ENCODE measurements around the gene DOCK3.
"Not testable (repeated sequence)": the region's sequence is repeated elsewhere in the genome, so short reads cannot be mapped to it uniquely, and the experiment has no call there.

DOCK3 gene

DNA sequence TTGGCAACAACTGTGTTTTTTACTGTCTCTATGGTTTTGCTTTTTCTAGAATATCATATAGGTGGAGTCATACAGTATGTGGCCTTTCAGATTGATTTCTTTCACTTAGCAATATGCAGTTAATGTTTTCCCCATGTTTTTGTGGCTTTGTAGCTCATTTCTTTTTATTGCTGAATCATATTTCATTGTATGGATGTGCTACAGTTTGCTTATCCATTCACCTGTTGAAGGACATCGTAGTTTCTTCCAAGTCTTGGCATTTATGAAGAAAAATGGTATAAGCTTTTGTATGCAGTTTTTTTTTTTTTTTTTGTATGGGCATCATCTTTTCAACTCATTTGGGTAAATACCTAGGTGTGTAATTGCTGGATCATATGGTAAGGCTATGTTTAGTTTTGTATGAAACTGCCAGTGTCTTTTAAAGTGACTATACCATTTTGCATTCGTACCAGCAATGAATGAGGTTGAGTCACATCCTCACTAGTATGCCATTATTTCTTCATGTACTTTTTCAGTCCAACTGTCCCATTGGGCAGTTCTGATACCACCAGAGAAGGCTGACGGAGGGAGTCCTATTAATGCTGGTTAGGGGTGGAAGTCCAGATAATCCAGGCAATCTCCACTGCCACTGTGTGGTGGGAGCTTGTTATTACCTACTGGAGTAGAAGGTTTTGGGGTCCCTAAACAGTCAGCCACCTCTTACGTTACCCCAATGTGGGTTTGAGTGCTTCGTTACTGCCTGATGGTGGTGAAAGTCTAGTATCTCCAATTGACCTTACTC is 210.5 kb downstream of the DOCK3 start:
- DNase-seq = peak in 1 of 4 experiments; percentile 2

DNA sequence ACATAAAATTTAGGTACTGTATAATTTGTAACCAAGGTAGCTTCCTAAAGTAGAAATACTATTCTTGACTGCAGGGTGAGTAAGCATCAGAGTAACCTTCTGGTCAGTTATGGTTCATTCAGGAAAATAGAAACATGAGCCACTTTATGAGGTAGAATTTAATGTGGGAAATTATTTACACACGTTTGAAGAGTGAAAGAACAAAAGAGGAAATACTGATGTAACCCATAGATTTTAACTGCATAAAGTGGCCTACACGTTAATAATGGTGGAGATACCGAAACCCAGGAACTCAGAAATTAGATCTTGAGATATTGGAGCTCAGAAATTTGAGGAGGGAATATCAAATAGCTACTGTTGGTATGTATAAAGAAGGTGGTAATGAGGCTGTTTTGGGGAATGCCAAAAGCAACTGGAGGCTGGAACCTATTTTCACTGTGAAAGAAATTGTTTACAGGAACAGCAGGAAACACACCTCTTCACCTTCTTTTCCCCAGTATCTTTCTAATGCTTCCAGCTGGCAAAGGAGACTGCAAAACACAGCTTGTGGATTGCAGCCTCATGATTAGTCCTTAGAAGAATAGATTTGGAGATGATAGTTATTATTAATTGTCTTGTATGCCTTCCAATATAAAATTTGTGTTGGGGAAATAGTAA is 216.1 kb downstream of the DOCK3 start:
- DNase-seq = no peak

DNA sequence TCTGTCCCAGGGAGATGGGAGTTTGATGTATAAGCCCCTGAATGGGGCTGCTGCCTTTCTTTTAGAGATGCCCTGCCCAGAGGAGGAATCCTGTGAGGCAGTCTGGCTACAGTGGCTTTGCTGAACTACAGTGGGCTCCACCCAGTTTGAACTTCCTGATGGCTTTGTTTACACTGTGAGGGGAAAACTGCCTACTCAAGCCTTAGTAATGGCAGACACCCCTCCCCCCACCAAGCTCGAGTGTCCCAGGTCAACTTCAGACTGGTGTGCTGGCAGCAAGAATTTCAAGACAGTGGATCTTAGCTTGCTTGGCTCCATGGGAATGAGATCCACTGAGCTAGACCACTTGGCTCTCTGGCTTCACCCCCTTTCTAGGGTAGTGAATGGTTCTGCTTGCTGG is 226.4 kb downstream of the DOCK3 start:
- DNase-seq = not testable (repeated sequence)

DNA sequence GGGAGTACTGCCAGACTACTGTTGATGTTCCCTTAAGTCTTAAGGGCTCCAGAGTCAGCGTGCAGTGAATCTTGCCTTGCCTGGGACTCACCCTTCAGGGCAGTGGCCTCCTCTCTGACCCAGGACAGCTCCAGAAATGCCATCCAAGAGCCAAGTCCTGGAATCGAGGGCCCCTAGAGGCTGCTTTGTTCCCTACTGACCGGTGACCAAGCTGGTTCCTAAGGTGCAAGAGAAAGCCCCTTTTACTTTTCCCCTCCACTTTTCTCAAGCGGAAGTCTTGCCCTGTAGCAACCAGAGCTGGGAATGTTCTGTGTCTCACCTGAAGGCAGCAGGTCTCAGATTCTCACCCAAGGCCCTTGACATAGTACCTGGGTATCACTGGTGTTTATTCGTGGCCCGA is 238.0 kb downstream of the DOCK3 start:
- no peak for DNase-seq

DNA sequence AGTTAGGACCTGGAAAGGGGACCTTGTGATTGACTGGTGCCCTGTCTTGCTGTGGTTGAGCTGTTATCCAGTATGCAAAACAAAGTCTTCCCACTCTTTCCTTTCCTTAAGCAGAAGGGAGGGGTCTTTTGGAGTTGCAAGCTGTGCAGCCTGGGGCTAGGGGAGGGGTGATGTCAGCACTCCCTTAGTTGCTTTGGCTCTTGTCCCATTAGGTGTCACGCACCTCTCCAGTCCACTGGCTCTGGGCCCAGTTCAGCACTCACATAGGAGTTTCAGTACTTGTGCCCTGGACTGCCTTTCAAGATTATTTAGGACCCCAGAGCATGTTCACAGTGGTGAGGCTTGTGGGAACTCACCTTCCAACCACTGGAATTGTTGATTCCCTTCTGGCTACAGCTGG is 238.5 kb downstream of the DOCK3 start:
- no peak for DNase-seq

DNA sequence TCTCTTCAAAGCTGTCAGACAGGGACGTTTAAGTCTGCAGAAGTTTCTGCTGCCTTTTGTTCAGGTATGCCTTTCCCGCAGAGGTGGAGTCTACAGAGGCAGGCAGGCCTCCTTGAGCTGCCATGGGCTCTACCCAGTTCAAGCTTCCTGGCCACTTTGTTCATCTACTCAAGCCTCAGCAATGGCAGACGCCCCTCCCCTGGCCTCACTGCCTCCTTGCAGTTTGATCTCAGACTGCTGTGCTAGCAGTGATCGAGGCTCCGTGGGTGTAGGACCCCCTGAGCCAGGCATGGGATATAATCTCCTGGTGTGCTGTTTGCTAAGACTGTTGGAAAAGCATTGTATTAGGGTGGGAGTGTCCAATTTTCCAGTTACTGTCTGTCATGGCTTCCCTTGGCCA is 247.3 kb downstream of the DOCK3 start:
- not testable (repeated sequence) for DNase-seq

DNA sequence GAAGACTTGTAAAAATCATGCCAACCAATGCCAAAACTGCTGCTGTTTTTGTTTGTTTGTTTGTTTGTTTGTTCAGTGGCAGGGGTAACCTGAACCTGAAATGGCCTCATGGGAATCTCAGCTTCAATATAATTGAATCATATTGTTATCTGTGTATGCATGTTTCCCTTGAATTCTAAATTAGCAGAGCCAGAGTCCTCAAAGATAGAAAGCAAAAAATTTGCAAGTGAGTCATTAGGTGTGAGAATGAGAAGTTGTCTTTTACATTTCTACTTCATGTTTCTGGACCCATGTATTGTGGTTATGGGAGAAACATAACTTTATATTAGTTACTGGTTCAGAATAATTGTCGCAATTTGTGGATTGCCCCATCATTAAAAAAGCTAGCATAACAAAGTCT is 249.2 kb downstream of the DOCK3 start:
- DNase-seq = no peak

DNA sequence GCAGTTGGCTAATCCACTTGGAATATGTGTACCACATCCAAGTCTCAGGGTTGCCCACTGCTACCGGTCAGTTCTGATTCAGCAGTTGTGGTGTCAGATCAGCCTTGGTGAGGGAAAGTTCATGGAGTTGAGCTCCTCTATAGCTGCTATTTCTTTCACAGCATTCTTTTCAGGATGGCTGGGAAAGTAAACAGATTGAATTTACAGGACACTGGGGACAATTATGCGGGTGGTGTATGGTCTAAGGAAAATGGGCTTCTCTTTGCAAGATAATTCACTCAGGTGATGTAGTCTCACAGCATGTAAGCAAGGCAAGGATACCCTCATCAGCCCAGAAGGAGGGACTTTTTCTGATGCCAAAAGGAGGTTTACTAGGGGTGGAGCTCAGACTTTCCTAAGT is 249.9 kb downstream of the DOCK3 start:
- DNase-seq = no peak

DNA sequence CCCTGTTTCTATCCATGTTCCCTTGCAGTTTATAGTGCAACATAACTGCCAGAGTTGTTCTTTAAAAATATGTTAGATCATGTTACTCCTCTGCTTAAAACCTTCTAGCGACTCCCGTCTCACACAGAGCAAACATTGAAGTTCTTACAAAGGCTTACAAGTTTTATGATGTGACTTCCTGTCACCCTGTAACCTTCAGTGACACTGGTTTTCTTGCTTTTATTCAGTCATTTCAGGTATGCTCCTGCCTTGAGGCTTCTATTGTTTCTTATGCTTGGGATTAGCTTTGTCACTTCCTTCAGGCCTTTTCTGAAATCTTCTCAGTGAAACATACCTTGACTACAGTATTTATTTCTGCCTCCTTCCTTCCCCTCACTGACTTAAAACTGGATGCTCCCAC is 252.1 kb downstream of the DOCK3 start:
- DNase-seq = no peak

DNA sequence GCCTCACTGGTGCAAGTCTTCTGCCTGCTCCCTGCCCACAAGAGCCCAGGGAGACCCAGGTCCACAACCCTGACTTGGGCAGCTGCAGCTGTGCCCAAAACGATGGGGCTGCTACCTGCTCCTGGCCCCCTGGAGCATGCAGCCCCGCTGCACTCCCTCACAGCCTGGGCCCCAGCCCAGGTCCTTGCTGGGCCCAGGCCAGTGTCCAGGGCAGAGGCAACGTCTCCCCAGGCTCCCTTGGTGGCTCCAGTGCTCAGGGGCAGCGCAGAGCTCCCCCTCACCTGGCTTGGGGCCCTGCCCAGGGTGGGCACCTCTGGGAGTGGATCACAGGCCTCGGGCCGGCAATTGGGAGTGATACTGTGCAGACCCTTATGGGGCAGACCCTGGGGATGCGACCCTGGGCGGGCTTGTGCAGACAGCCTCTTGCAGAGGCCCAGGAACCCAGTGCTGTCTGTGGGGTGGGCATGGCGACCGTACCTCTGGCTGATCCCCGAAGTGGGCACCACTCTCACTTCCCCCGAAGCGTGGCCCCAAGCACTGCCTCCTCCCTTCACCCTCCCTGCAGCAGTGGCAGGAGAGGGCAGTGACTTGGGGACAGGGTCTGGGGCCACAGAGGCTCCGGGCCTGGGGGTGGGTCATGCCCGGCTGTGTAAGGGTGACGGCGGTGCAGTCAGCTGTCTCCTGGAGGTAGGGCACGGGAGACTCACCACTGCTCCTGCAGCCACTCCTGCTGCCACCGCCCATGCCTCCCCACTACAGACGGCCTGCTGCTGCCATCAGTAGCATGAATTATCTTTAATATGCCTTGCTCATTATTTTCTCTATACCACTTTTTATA is 255.9 kb downstream of the DOCK3 start:
- DNase-seq = no peak

DNA sequence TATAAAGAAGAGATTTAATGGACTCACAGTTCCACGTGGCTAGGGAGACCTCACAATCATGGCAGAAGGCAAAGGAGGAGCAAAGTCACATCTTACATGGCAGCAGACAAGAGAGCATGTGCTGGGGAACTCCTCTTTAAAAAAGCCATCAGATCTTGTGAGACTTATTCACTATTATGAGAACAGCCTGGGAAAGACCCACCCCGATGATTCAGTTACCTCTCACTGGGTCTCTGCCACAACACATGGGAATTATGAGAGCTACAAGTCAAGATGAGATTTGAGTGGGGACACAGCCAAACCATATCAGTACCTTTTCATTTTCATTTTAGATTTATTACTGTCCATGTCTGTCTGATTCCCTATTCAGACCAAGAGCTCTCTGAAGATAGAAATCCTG is 258.2 kb downstream of the DOCK3 start:
- DNase-seq = not testable (repeated sequence)

DNA sequence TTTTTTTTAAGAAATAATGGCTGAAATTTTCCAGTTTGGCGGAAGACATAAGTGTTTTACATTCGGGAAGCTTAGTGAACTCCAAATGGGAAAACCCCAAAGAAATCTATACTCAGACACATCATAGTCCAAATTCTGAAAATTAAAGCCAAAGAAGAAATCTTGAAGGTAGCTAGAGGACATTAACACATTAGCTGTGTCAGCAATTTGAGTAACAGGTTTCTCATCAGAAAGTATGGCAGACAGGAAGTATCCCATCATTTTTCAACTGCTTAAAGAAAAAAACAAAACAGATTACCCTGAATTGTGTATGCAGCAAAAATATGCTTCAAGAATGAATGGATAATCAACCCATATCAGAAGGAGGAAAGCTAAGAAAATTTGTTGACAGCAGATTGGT is 261.7 kb downstream of the DOCK3 start:
- no peak for DNase-seq

DNA sequence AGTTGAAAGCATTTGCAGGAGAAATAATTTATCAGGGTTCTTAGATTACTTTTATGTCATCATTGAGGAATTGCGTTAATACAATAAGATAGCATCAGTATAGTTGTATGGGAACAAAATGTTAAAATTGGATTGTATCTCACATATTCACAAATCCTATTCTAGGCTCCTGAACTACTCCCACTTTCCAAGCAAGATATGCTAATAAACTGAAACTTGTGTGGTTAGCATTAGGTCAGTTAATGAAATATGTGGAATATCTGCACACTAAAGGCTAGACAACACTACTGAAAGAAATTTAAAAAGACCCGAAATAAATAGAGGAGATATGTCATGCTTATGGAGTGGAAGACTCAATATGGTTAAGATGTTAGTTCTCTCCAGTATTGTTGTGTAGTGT is 272.7 kb downstream of the DOCK3 start:
- no peak for DNase-seq

DNA sequence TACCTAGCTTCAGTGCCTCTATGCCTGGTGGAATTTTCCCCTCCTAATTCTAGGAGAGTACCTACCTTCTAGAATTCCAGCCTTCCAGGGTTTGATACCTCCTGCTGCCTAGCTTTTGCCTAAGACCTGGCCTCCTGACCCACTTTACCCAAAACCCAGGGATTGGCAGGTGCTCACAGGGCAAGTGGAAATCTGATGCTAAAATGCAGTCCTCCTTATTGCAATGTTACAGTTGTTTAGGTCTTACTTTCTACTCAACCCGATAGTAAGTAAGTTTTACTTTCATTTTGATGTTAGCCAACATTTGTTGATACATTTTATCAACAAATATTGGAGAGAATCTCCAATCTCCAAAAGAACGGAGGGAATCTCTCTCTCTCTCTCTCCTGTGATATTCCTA is 275.9 kb downstream of the DOCK3 start:
- no peak for DNase-seq

DNA sequence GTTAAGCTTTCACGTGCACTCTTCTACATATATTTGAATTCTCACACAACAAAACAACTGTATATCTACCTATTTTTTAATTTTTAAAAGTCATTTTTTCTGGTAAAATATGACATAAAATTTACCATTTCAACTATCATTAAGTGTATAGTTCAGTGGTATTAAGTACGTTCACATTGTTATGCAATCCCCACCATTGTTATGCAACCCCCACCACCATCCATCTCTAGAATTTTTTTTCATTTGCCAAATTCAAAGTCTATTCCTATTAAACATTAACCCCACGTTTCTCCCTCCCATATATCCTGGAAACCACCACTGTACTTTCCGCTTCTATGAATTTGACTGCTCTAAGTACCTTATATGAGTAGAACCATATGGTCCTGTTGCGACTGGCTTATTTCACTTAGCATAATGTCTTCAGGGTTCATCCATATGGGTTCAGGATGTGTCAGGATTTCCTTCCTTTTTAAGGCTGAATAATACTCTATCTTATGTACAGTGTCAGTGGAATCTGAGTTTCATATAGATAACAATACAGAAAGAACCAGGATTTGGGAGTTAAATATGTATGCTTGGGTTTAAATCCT is 279.2 kb downstream of the DOCK3 start:
- no peak for DNase-seq

DNA sequence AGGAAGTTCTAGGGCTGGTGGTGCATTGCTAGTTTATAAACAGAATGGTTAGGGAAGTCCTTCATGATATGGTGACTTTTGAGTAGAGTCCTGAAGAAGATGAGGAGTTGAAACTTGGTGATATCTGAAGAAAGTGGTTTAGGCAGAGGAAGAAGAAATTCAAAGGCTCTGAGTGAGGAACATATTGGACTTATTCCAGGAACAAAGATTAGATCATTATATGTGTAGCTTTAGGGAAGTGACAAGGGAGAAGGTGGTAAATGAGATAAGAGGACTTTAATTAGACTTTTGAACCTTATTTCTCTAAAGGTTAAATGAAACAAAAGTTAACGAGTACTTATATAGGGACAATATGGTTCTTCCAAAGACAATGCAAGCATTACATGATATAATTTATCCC is 286.7 kb downstream of the DOCK3 start:
- peak in 2 of 4 experiments; percentile 35 to 38 for DNase-seq

DNA sequence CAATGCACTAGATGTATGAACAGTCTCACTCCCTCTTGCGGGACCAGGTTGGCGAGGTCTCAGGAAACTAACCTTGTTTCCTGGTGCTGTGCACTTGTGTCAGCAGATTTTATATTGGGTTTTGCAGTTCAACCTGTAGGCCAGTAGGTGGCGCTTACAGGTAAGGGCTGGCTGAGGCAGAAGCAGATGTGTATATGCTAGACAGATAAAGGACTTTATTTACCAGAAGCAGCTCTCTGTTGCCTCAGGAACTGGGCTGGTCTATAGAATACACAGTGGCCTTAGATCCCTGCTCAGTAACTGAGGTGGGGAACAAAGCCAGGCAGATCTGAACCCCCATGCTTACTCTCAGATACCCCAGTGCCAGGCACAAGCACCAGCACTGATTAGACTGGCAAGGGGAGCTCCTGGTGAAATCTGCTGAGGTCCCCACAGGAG is 296.8 kb downstream of the DOCK3 start:
- peak; percentile 20 to 72 (median 62) for DNase-seq

DNA sequence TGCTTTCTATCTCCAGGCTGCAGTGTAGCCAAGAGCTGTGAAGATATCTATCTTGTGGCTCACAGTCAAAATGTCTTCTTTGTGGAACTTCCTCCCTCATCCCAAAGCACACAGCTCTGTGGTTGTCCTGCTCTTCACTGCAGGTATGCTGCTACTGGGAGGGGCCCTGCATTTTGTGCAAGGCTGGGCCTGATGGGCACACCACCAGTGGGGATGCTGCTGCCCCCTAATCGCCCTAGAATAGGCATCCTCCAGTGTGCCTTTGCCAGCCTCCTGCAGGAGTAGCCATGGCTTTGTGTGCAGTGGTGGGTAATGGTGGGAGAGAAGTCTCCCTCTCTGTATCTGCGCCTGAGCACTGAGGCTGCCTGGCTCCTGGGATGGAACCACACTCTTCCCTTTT is 297.3 kb downstream of the DOCK3 start:
- DNase-seq = no peak

DNA sequence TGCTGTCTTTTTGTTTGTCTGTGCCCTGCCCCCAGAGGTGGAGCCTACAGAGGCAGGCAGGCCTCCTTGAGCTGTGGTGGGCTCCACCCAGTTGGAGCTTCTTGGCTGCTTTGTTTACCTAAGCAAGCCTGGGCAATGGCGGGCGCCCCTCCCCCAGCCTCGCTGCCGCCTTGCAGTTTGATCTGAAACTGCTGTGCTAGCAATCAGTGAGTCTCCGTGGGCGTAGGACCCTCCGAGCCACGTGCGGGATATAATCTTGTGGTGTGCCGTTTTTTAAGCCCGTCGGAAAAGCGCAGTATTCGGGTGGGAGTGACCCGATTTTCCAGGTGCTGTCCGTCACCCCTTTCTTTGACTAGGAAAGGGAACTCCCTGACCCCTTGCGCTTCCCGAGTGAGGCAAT is 303.9 kb downstream of the DOCK3 start:
- DNase-seq = not testable (repeated sequence)

DNA sequence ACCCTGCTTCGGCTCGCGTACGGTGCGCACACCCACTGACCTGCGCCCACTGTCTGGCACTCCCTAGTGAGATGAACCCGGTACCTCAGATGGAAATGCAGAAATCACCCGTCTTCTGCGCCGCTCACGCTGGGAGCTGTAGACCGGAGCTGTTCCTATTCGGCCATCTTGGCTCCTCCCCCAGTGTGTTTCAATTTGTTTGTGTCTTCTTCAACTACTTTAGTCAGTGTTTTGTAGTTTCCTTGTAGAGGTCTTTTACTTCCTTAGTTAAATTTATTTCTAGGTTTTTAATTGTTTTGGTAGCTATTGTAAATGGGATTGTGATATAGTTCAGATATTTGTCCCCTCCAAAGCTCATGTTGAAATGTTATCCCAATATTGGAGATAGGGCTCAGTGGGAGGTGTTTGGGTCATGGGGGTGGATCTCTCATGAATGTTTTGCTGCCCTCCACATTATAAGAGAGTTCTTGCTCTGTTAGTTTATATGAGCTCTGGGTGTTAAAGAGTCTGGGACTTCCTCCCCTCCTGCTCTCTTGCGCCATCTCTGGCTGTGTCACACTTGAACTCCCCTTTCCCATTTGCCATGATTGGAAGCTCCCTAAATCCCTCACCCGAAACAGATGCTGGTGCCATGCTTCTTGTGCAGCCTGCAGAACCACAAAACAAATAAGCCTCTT is 304.4 kb downstream of the DOCK3 start:
- DNase-seq = peak in 1 of 4 experiments; percentile 23

DNA sequence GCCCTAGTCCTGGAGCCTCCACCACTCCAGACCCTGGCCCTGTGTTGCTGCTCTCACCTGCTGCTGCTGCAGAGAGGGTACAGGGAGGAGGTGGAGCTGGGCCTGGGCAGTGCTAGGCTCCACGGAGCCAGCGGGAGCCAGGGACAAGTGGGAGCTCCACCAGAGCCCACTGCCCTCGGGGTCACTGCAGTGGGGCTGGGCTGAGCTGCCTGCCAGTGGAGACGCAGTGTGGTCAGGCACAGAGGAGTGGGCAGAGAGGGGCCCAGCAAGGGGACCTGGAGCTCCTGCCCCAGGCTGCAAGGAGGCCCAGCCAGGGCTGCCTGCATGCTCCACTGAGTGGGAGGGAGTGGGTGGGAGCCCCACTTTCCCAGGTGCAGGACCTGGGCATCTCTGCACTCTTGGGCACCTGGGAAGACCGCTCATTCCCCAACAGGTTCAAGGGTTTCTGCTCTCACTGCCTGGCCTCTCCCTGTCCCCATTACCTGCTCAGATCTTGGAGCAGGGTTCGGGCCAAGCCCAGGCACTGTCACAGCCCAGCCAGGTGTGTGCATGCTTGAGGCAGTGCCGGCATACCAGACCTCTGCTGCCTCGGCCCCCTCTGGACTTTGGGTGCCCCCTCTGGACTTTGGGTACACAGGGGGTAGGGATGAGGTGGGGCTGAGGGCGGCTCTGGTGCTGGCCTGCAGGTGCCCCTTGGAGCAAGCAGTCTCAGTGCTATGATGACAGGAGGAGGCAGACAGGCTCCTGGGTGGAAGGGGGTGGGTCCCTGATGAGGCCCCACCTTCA is 308.0 kb downstream of the DOCK3 start:
- no peak for DNase-seq

DNA sequence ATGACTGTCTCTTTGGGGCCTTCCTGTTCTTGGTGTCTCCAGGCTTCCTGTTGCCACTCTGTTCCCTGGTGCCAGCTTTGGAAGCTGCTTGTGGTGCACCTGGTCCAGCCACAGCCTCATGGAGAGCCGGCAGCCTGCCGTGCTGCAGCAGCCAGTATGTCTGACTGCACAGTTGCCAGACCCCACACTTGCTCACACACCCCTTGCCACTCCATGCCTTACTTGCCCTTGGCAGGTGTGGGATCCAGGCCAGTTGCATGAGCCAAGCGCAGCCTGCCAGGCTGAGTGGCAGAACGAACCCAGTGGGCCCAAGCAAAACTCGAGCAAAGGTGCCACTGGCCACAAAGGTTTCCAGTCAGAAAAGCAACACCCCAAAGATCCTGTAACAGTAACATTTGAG is 309.2 kb downstream of the DOCK3 start:
- DNase-seq = no peak

All from suppressor macrophage (primary cell).